OCI-LY3 (cell line): Measurements from ENCODE around the gene DCTN4.

ENCODE experiments used
- EZH2phosphoT487 ChIP-seq: fragments of 200-600 bp; shearing (Covaris generic); IDR thresholded peaks from 2 replicates; pipeline ENCODE4 v1.6.1; 2018; ENCODE audit warnings: antibody characterized with exemption, mixed run types, low read depth
- TF ChIP-seq, protein P1 (sequence below): fragments of 200-600, 300-600 bp; sonication (generic); IDR thresholded peaks from 2 replicates; pipeline ENCODE4 v1.5.1; 2014; ENCODE audit warnings: antibody characterized with exemption, low read length, low read depth

DNA sequence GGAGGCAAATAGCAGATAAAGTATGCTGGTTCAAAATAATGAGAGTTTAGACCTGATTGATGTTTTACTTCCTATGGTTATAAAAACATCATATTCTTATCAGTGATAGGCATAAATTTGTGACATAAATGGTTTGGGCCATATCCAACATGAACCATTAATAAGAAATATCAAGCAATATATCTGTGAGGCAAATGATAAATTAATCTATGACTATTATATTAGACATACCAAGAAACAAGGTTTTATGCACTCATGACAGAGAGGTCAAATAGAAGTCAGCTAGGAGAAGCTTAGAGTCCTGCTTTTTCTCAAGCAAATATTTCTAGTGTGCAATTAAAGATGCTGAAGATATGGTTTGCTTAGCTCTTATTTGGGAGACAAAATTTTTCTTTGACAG is 30.2 kb upstream of the DCTN4 start:
- TF ChIP-seq, protein P1, sequence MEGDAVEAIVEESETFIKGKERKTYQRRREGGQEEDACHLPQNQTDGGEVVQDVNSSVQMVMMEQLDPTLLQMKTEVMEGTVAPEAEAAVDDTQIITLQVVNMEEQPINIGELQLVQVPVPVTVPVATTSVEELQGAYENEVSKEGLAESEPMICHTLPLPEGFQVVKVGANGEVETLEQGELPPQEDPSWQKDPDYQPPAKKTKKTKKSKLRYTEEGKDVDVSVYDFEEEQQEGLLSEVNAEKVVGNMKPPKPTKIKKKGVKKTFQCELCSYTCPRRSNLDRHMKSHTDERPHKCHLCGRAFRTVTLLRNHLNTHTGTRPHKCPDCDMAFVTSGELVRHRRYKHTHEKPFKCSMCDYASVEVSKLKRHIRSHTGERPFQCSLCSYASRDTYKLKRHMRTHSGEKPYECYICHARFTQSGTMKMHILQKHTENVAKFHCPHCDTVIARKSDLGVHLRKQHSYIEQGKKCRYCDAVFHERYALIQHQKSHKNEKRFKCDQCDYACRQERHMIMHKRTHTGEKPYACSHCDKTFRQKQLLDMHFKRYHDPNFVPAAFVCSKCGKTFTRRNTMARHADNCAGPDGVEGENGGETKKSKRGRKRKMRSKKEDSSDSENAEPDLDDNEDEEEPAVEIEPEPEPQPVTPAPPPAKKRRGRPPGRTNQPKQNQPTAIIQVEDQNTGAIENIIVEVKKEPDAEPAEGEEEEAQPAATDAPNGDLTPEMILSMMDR: no peak
- TF ChIP-seq EZH2phosphoT487: no peak
